GM21619 (cell line): Measurements from ENCODE around the gene TSSK2.
"Not testable (repeated sequence)": the region's sequence is repeated elsewhere in the genome, so short reads cannot be mapped to it uniquely, and the experiment has no call there.

Experiments
- ATAC-seq: cut with Tn5 transposase; IDR thresholded peaks from one replicate; pipeline ENCODE4 v1.9.1; 2021; ENCODE audit not compliant: unreplicated experiment

Gene TSSK2

GRCh38 chr22:19138217-19139000, 7.3 kb downstream of the TSSK2 start:
- no peak for ATAC-seq

DNA sequence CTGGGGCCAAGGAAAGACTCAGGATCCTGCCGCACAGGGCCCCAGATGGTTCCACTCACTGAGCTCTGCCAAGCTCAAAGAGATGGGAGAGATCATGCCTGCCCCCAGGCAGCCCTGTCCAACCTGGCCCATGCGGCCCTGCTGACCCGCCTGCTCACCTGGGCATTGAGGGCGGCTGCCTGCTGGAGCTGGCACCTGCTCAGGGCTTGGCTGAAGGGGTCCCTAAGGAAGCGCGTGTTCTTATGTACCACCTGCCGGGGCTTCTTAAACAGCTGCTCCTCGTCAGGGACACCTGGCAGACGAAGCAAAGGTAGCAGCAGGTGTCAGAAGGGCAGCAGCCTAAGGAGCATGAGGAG, 7.9 kb downstream of the TSSK2 start:
- ATAC-seq = no peak

GRCh38 chr22:19139974-19140373, 8.9 kb downstream of the TSSK2 start:
- ATAC-seq = no peak

DNA sequence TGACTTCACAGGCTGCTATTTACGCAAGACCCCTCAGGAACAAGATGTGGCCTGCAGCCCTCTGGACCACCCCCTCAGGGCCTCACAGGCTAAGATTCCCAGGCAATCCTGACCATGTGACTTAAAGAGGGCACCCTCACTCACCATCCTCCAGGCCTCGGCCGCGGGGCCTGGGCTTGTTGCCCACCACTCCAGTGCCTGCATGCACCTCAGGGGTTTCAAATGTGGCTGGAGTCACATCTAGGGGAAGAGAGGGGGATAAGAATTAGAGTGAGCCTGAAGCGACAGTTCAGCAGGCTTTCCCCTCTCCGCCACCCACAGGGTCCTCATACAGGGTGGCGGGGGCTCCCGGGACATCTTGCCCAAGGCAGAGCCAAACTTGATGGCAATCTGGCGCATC, 11.3 kb downstream of the TSSK2 start:
- no peak for ATAC-seq

DNA sequence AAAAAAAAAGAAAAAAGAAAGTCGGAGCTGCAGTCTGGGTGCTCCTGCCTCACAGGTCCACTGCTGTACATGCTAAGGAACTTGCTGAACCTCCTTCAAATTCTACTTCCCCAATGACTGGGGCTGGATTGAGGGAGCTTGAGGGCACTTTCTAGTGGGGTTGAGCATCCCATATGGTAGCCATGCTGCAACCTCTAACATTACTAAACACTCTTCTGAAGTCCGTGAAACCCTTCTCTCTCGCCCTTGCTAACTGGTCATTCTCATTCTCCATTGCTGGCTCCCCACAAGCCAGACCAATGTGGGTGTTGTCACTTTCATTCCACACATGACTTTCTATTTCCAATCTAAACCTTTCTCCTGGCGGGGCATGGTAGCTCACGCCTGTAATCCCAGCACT, 12.1 kb downstream of the TSSK2 start:
- ATAC-seq = no peak

GRCh38 chr22:19143967-19144400, 12.9 kb downstream of the TSSK2 start:
- ATAC-seq = no peak

DNA sequence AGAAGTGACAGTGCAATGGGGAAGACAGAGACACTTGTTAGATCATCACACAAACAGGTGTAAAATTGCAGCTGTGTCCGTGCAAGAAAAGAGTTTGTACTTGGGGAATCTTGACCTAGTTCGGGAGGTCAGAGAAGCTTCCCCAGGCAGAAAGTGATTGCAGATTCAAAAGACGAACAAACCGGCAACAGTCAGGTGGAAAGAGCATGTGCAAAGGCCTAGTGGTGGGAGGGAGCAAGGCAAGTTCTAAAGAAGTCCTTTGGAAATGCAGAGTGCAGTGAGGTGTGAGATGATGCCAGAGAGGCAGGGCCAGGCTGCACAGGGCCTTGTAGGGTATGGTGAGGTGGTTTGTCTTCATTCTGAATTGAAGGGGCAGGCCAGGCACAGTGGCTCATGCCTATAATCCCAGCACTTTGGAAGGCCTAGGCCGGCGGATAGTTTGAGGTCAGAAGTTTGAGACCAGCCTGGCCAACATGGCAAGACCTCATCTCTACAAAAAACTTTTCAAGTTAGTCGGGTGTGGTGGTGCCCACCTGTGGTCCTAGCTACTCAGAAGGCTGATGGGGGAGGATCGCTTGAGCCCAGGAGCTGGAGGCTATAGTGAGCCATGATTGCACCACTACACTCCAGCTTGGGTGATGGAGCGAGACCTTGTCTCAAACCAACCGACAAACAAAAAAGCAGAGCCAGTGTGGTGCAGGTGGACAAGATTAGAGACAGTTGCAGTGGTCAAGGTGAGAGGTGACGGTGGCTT, 15.3 kb downstream of the TSSK2 start:
- no peak for ATAC-seq

DNA sequence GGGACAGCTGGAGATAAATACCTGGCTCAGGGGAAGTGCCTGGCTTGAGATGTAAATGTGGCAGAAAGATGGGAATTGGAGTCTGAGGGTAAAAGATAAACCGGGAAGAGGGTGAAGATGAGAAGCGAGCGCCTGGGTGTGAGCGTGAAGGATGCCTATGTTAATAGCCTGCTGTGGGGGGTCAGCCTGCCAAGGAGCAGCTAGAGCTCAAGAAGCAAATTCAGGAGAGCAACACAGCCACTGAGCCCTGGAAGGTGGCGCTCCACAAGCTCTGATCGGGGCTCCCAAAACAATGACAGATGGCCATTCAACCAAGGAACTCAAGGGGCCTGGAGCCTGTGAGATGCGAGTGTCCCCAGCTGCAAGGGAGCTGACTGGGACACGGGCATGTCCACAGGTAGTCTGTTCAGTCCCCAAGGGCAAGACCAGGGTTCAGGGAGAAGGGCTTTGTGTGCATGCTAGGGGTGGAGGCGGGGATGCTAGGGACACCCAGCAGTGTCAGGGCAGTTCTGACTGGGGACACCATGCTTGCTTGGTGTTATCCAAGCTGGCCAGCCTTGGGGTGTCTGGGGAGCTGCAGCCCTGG, 16.2 kb downstream of the TSSK2 start:
- ATAC-seq = no peak

DNA sequence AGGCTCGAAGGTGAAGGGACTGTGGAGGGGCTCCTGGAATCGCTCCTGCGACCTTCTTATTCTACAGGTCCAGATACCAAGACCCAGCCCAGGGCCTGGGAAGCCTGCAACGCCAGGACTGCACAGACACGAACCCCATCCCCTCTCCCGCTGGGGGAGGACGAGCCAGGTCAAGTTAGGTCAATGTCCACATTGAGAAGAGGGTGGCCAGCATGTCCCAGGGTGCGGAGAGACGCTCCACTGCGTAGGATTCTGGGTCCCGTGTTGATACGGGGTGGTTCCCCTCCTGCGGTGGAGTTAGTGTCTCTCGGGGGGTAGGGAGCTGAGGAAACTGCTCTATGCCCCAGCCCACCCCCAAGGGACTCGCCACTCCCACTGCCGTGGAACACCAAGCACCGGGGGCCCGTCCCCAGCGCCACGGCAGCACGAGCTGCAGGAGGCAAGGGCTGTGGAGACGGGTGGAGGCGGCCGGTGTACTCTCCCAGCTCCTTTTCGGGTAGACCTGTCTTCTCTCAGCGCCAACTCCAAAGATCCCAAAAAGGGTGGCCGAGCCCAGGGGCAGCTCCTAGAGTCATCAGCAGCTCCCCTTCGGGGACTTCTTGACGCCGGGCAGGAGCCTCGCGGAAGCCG, 17.4 kb downstream of the TSSK2 start:
- ATAC-seq = no peak

- ATAC-seq = no peak
Observed at GRCh38 chr22:19149047-19149883, 18.2 kb downstream of the TSSK2 start.

DNA sequence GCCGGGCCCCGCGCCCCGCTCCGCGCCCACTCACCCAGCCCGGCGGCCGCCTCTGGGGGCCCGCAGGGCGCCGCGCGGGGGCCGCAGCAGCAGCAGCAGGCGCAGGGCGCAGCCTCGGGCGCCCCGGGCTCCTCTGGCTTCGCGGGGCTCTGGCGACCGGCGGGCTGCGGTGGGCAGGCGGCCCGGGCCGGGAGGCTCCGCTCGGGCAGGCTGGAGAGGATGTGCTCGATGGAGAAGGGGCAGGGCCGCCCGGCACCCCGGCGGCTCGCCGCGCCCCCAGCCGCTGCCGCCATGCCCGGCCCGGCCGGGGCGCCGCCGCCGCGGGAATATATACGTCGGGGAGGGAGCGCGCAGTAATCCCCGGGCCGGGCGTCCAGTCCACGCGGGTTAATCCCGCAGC, 18.9 kb downstream of the TSSK2 start, which contains the start of gene GSC2:
Gene GSC2 (minus strand): TSS at position 302 of the 400 bp plus-strand sequence. CDS start 9 bp downstream, at position 293.
- no peak for ATAC-seq

- no peak for ATAC-seq
Observed at GRCh38 chr22:19150482-19151328, 19.6 kb downstream of the TSSK2 start.

- no peak for ATAC-seq
Observed at GRCh38 chr22:19151329-19152191, 20.5 kb downstream of the TSSK2 start.

- ATAC-seq = no peak
Observed at GRCh38 chr22:19152942-19153883, 22.1 kb downstream of the TSSK2 start.

- not testable (repeated sequence) for ATAC-seq
Observed at GRCh38 chr22:19156109-19156508, 25.0 kb downstream of the TSSK2 start.

DNA sequence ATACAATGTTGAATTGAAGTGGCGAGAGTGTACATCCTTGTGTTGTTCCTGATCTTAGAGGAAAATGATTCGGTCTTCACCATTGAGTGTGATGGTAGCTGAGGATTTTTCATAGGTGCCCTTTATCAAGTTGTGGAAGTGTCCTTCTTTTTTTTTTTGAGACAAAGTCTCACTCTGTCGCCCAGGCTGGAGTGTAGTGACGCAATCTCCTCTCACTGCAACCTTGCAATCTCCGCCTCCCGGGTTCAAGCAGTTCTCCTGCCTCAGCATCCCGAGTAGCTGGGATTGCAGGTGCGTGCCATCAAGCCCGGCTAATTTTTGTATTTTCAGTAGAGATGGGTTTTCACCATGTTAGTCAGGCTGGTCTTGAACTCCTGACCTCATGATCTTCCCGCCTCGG, 27.5 kb downstream of the TSSK2 start:
- not testable (repeated sequence) for ATAC-seq

DNA sequence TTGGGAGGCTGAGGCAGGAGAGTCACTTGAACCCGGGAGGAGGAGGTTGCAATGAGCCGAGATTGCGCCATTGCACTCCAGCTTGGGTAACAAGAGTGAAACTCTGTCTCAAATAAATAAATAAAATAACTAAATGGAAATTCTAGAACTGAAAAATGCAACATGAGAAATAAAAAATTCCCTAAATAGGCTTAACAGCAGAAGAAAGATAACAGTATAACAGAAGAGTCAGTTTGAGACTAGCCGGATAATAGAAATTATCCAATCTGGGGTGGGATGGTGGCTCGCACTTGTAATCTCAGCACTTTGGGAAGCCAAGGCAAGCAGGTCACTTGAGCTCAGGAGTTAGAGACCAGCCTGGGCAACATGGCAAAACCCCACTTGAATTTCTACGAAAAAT, 33.3 kb downstream of the TSSK2 start:
- no peak for ATAC-seq

GRCh38 chr22:19166421-19166820, 35.3 kb downstream of the TSSK2 start:
- no peak for ATAC-seq
